Cerebellar nuclear complex (tissue), 1 donor: ENCODE results near the gene CLDN15.
"Not testable (repeated sequence)": the region's sequence is repeated elsewhere in the genome, so short reads cannot be mapped to it uniquely, and the experiment has no call there.

Experiments
- DNase-seq, 2 experiments: peaks; one replicate each; lab custom pipeline; 2025; lab: John Stamatoyannopoulos, UW

Gene CLDN15, protein sequence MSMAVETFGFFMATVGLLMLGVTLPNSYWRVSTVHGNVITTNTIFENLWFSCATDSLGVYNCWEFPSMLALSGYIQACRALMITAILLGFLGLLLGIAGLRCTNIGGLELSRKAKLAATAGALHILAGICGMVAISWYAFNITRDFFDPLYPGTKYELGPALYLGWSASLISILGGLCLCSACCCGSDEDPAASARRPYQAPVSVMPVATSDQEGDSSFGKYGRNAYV

DNA sequence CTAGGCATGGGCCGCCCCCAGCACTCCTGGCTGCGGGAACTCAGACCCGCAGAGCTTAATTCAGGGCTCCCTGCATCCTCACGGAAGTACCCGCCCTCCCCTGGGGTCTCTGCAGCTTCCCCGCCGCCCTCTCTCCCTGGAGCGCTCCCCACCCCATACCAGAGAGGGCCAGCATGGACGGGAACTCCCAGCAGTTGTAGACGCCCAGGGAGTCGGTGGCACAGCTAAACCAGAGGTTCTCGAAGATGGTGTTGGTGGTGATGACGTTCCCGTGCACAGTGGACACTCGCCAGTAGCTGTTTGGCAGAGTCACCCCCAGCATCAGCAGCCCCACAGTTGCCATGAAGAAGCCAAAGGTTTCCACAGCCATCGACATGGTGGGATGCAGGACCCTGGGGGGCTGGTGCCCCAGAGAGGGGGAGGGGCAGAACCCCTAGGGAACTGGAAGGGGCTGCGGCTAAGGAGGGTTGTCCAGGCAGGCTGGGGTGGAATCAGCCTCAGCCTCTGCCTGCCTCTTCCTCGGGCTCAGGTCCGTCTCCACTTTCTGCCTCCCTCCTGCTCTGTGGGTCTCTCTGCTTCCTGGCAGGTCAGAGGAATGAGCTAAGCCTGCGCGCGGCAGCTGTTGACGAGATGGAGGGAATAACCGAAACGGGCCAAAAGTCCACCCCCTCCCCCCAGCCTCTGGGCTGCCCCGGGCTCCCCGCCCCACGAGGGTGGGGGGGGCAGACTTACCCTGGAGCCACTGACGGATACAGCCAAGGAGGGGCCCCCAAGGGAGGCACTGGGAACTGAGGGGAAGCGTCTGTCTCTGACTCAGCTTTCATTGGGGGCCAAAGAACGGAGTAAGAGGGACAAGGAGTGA, at the start of gene CLDN15:
Gene CLDN15 (minus strand): TSS at position 597 of the 862 bp plus-strand sequence. CDS start 221 bp downstream, at position 376.
- no peak for DNase-seq

DNA sequence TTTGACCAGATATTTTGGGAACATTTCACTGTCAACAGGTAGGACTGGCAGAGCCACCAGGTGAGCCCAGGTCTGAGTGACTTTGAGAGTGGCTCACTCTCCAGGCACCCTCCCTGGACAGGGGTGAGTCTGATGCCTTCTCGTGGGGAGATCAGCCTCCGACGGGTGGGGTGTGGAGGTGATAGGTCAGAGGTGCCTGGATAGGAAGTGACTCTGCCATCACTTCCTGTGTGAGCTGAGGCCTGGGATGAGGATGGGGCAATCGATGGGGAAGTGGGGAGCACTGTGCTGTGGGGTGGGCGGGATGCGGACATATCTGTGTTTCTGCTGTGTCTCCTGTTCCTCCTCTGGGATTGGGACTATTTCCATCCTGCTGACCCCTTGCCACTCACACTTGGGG, 49.4 kb upstream of the CLDN15 start:
- no peak for DNase-seq

DNA sequence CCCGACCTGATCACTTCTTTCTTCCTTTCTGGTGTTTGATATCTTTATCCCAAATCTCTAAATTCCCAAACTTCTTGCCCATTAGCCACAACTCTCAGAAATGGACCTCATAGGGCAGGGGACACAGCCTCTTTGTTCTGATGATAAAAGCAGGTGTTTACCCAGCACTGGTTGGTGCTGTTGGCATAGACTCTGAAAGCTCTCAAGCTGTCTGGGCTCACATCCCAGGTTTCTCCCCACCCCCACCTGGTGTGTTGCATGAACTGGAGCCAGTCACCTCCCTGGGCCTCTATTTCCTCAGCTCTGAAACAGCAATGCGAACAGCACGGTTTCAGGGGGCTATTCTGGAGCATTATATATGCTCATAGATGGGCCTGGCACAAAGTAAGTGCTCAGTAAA, 48.3 kb upstream of the CLDN15 start:
- DNase-seq = not testable (repeated sequence)

DNA sequence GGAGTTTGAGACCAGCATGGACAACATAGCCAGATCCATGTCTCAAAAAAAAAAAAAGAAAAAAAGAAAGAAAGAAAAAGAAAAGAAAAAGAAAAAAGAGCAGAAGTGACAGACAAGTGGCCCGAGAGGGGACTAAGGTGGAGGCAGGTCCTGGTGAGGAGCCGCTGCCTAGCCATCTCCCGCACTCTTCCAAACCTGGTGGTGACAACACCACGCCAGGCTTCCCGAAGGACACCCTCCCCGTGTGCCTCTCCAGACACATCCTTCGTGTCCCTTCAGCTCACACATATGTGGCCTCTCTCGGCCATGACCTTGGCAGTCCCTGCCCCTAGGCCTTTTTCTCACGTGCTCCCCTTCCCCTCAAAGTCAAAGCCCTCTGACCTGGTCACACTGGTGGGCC, 47.6 kb upstream of the CLDN15 start:
- DNase-seq = no peak

- DNase-seq = not testable (repeated sequence)
These were observed 43.3 kb upstream of the CLDN15 start for GRCh38 chr7:101280912-101281311.

- DNase-seq = no peak
These were observed 41.1 kb upstream of the CLDN15 start for GRCh38 chr7:101278461-101279292.

- DNase-seq = no peak
These were observed 39.6 kb upstream of the CLDN15 start for GRCh38 chr7:101277155-101277554.

DNA sequence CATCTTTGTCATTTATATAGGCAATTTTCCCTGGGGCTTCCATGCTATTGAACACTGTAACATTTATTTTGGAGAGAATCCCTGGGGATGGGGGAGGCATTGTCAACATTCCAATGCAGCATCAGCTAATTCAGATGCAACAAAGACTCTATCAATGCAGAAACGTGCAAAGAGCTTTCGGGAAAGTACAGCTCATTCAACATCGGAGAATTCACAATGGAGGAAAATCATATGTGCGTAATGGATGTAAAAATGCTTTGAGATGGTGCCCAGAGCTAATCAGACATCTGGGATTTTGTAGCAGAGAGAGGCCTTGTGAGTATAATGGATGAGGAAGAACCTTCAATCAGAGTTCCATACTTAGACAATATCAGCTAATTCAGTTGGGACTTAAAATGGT, 35.6 kb upstream of the CLDN15 start:
- no peak for DNase-seq

DNA sequence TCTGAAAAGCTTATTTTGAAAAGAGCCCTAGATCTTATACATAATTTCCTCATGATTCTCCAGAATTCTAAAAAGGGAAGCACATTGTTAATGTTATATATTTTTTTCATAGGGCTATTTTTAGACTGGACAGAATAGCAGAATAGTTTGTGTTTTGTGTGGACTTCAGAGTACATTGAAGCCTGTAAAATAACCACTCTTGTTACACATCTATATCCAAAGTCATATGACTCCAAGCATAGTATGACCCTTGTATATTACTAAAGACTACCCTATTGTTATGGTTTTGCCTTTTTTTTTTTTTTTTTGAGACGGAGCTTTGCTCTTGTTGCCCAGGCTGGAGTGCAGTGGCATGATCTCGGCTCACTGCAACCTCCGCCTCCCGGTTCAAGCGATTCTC, 33.4 kb upstream of the CLDN15 start:
- DNase-seq = no peak

- DNase-seq = no peak
These were observed 32.1 kb upstream of the CLDN15 start for GRCh38 chr7:101269664-101270063.

DNA sequence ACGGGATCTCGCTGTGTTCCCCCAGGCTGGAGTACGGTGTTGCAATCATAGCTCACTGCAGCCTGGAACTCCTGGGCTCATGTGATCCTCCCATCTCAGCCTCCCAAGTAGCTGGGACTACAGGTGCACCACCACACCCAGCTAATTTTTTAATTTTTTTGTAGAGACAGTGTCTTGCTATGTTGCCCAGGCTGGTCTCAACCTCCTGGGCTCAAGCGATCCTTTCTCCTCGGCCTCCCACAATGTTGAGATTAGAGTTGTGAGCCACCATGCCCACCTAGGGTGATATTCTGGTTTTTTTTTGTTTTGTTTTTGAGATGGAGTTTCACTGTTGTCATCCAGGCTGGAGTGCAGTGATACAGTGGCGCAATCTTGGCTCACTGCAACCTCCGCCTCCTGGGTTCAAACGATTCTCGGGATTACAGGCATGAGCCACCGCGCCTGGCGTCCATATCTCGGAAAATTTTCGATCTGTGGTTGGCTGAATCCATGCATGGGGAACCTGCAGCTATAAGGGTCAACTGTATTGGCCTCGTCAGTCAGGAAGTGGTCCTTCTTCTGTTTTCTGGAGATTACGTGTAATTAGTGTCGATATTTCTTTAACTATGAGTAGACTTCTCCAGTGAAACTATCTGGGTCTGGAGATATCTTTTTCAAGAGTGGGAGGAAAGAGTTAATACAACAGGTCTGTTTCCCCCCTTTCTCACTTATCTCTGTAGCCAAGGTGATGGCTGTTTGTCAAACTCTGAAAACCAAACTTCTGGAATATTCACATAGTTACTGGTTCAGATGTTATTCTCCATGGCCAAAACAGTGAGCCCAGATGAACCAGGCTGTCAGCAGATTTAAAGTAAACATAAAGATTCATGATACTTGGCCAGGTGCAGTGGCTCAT, 28.3 kb upstream of the CLDN15 start:
- no peak for DNase-seq

DNA sequence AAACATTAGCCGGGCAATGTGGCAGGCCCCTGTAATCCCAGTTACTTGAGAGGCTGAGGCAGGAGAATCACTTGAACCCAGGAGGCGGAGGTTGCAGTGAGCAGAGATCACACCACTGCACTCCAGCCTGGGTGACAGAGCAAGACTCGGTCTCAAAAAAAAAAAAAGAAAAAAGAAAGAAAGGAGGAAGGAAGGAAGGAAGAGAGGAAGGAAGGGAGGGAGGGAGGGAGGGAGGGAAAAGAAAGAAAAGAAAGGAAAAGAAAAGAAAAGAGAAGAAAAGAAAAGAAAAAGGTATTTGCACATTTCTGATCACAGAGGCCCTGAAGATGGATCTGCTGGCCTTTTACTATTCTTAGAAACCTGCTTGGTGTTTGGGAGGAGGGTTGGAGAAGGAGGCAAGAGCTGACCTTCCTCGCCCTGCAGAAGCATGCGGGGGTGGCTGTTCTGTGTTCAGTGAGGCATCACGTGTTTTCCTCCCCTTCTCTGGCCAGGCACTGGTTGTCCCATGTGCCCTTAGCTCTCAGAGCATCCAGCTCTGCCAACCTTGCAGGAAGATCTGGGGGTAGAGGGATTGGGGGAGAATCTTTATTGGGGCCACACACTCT, 26.6 kb upstream of the CLDN15 start:
- DNase-seq = not testable (repeated sequence)

GRCh38 chr7:101258243-101258731, 20.7 kb upstream of the CLDN15 start:
- no peak for DNase-seq

DNA sequence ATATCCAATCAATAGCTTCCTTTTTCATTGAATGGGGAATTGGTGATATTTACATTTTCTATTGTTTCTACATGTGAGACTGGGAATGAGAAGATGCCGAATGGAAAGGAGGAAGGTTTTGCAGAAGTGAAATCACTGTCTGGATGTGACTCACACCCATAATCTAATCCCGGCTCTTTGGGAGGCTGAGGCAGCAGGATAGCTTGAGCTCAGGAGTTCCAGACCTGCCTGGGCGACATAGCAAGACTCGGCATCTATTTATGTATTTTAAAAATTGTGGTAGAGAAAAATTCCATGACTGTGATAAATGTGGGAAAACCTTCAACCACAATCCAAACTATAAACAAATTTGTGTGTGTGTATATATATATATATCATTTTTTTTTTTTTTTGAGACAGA, 18.2 kb upstream of the CLDN15 start:
- DNase-seq = no peak

- not testable (repeated sequence) for DNase-seq
These were observed 15.6 kb upstream of the CLDN15 start for GRCh38 chr7:101253199-101253598.

DNA sequence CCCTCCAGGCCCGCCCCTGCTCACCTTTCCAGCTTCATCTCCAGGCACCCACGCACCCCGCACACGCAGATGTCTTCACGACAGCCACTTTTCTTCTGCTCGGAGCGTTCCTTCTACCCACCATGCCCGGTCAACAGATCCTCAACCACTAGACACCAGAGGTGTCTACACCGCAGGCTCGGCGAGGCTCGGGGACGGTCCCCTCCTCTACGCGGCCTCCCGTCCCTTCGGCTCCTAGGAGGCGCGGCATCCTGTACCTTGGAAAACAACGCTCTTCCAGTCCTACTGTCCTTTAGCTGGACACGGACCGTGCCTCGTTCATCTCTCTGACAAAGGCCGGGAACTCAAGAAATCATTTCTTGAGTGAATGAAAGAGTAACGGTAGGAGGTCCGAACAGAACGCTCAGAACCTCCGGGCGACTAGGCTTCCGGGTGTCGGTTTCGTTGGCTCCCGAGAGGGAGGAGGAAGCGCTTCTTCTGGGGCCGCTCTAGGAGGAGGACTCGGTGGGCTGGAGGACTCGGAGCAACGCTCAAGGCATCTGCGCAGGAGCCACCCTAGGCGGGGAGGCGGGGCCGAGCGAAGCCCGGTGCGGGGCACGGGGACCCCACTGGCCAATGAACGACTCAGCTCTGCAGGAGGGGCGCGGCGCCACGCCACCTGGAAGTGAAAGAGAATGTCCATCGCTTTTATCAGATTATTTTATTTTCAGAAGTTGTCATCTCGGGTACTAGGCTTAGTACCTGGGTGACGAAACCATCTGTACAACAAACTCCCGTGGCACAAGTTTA, 14.5 kb upstream of the CLDN15 start:
- peak; percentile 11 to 90 for DNase-seq

DNA sequence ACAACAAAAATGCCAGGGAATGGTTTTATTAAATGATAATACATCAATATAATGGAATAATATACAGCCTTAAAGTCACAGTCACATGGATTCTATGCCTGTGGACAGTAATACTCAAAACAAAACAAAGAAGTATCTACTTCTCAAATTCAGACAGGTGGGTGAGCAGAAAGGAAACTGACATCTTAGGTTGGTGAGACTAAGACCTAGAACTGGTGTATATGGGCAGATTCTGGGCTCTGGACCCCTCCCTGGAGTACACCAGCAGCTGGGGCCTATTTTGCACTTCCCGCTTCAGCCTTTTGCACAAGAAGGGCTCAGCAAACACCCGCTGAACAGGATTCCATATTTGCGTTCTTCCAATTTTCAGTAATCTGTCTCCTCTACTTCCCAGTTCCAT, 12.7 kb upstream of the CLDN15 start:
- no peak for DNase-seq

DNA sequence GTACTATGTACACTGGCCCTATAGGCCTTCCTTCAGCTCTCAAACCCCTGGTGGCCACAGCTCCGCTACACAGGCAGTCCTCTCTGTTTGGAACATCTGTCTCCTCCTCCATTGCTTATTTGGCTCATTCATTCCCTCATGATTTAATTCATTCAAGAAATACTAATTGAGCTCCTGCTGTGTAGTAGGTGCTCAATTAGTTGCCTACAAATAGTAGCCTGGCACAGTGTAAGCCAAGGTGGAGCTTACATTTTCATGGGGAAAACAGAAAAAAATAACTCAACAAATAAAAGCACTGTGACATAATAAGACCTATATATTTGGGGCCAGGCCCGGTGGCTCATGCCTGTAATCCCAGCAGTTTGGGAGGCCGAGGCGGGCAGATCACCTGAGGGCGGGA, 10.7 kb upstream of the CLDN15 start:
- DNase-seq = no peak

DNA sequence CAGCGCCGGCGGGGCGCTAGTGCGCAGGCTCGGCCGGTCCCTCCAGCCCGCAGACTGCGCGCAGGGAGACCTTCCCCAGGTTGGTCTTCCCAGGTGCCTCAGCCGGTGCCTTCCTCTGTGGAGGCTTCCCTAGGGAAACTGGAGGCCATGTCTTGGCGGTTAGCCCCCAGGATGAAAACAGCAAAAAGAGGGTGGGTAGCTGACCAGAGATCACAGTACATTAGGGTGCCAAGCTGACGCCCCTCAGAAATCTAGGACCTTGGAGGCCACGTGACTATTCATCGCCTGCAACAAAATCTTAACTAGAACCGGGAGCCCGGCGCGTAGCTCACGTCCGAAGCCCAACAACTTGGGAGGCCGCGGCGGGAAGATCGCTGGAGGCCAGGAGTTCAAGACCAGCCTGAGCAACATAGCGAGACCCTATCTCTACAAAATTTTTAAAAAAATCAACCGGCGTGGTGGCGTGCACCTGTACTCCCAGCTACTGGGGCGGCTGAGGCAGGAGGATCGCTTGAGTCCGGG, 7.6 kb upstream of the CLDN15 start:
- no peak for DNase-seq
